CD14-positive monocyte (primary cell): Measurements from ENCODE around the gene KMT2E. TPM values are rescaled to one million over a fixed set of nuclear protein-coding genes. Genes with fewer than 3 reads are reported as not detected.
A peak's percentile ranks its signal among the peaks of the same experiment; 100 is the strongest.
"Not testable (repeated sequence)": the region's sequence is repeated elsewhere in the genome, so short reads cannot be mapped to it uniquely, and the experiment has no call there.

Source experiments
- DNase-seq, 3 donors: peaks; one replicate each; pipeline ENCODE4 v3.0.0-alpha.2; 2011 to 2022
- H2AFZ ChIP-seq: 2 replicates; pipeline ENCODE4 v1.6.0; 2012; ENCODE audit warnings: mild to moderate bottlenecking, low read depth, low read length, inconsistent platforms; ENCODE audit not compliant: insufficient read depth, poor library complexity, severe bottlenecking
- H3K27ac ChIP-seq, 2 donors: 1 replicate in 1 of 2; 2 replicates in 1 of 2; pipeline ENCODE4 v1.5.1; 2012 to 2013; ENCODE audit warnings: low read length in 2 of 2, control low read depth in 1 of 2, inconsistent platforms in 1 of 2, low read depth in 1 of 2, mild to moderate bottlenecking in 1 of 2
- H3K27me3 ChIP-seq, 2 donors: one replicate each; pipeline versions ENCODE4 v1.6.0 to v1.6.1; 2011 to 2013; ENCODE audit warnings: low read length in 2 of 2; ENCODE audit not compliant: control insufficient read depth in 2 of 2, insufficient read depth in 2 of 2
- H3K36me3 ChIP-seq, 2 donors: replicated peaks in 1 of 2; 1 replicate in 1 of 2; 2 replicates in 1 of 2; pipeline versions ENCODE4 v1.5.1 to v1.6.1; 2012 to 2013; ENCODE audit warnings: low read length in 2 of 2, control low read depth in 1 of 2, inconsistent platforms in 1 of 2, mild to moderate bottlenecking in 1 of 2; ENCODE audit not compliant: insufficient read depth in 2 of 2, control insufficient read depth in 1 of 2
- H3K4me1 ChIP-seq, 2 donors: 1 replicate in 1 of 2; 2 replicates in 1 of 2; pipeline versions ENCODE4 v1.5.1 to v1.6.1; 2012 to 2013; ENCODE audit warnings: low read length in 2 of 2, control low read depth in 1 of 2, inconsistent platforms in 1 of 2, mild to moderate bottlenecking in 1 of 2, moderate library complexity in 1 of 2; ENCODE audit not compliant: insufficient read depth in 2 of 2, control insufficient read depth in 1 of 2
- H3K4me2 ChIP-seq: replicated peaks from 2 replicates; pipeline ENCODE3; 2012; ENCODE audit warnings: low read length, moderate library complexity, mild to moderate bottlenecking; ENCODE audit not compliant: poor library complexity, severe bottlenecking; ENCODE audit errors: extremely low read depth
- H3K4me3 ChIP-seq, 3 experiments: fragments of 200-600 bp in 1 of 3; sonication (generic) in 1 of 3; replicated peaks in 1 of 3; 1 replicate in 2 of 3; 2 replicates in 1 of 3; pipeline ENCODE4 v1.5.1; 2011 to 2013; ENCODE audit warnings: low read length in 3 of 3, mild to moderate bottlenecking in 3 of 3, control low read depth in 2 of 3, low read depth in 2 of 3, inconsistent platforms in 1 of 3, moderate library complexity in 1 of 3
- H3K79me2 ChIP-seq: 2 replicates; pipeline ENCODE4 v1.6.0; 2012; ENCODE audit warnings: mild to moderate bottlenecking, control low read depth, inconsistent platforms, low read length, moderate library complexity; ENCODE audit not compliant: insufficient read depth
- H3K9ac ChIP-seq: 2 replicates; pipeline ENCODE4 v1.6.0; 2017; ENCODE audit warnings: low read length, mild to moderate bottlenecking; ENCODE audit not compliant: insufficient read depth, poor library complexity, severe bottlenecking
- H3K9me3 ChIP-seq, 2 donors: replicated peaks in 1 of 2; 1 replicate in 1 of 2; 2 replicates in 1 of 2; pipeline versions ENCODE4 v1.5.1 to v1.6.1; 2012 to 2013; ENCODE audit warnings: low read length in 2 of 2, control low read depth in 1 of 2; ENCODE audit not compliant: control insufficient read depth in 1 of 2, insufficient read depth in 1 of 2
- H4K20me1 ChIP-seq: 2 replicates; pipeline ENCODE4 v1.6.0; 2012; ENCODE audit warnings: mild to moderate bottlenecking, low read length, control low read depth, moderate library complexity; ENCODE audit not compliant: insufficient read depth
- H3K27ac Mint-ChIP-seq, 7 donors: one replicate each; pipeline ENCODE4 v1.8.0; 2020; ENCODE audit warnings: mild to moderate bottlenecking in 7 of 7, mixed read lengths in 7 of 7, moderate library complexity in 6 of 7, inconsistent platforms in 2 of 7
- H3K27me3 Mint-ChIP-seq, 3 donors: one replicate each; pipeline ENCODE4 v1.8.0; 2021 to 2022; ENCODE audit warnings: low read depth in 3 of 3, mild to moderate bottlenecking in 3 of 3, mixed read lengths in 3 of 3, moderate library complexity in 3 of 3, inconsistent platforms in 1 of 3
- H3K36me3 Mint-ChIP-seq, 2 donors: one replicate each; pipeline ENCODE4 v1.8.0; 2020; ENCODE audit warnings: mixed read lengths in 2 of 2, inconsistent platforms in 1 of 2, mild to moderate bottlenecking in 1 of 2
- H3K4me1 Mint-ChIP-seq: one replicate; pipeline ENCODE4 v1.8.0; 2020; ENCODE audit warnings: mild to moderate bottlenecking, mixed read lengths
- H3K4me3 Mint-ChIP-seq, 2 donors: one replicate each; pipeline ENCODE4 v1.8.0; 2020; ENCODE audit warnings: mild to moderate bottlenecking in 2 of 2, mixed read lengths in 2 of 2, moderate library complexity in 1 of 2
- H3K9me3 Mint-ChIP-seq, 7 donors: one replicate each; pipeline ENCODE4 v1.8.0; 2020 to 2022; ENCODE audit warnings: mixed read lengths in 7 of 7, mild to moderate bottlenecking in 6 of 7, moderate library complexity in 6 of 7, inconsistent platforms in 2 of 7
- WGBS: methylation state at CpG from one replicate; pipeline ENCODE4 v1.1.5; 2013; ENCODE audit warnings: missing lambda C conversion rate; ENCODE audit not compliant: insufficient coverage; 5-methylcytosine and 5-hydroxymethylcytosine counted together
- intact Hi-C, 2 donors: fragments of 100-400 bp; cut with micrococcal nuclease; formaldehyde crosslinking; loops; one replicate each; pipeline versions ENCODE4 v1.15.0 to v1.15.1; 2023
- polyA plus RNA-seq, 3 donors: library from polyadenylated mRNA; depleted of rRNA in 1 of 3; unstranded in 2 of 3; stranded (reverse) in 1 of 3; fragments of 300-500 nt in 2 of 3; fragments of >200 nt in 1 of 3; fragmentation: Illumina TruSeq in 2 of 3; gene quantifications; 1 replicate in 2 of 3; 2 replicates in 1 of 3; pipeline ENCODE4 v1.2.3, GENCODE V29; 2012 to 2021
- TF ChIP-seq, protein P1 (sequence below): fragments of 200-600 bp; IDR thresholded peaks from one replicate; pipeline ENCODE4 v1.8.0; 2022; ENCODE audit warnings: antibody characterized with exemption, mild to moderate bottlenecking

The KMT2E gene
- polyA plus RNA-seq, 3 donors, result 21.5 to 58.0 (median 33.1) TPM

- Histone ChIP-seq H3K4me2 (no peak overlapping the region), H3K79me2 (peaks cover 100% of the 10 kb centered on the region), H3K9me3 (no peaks in the 10 kb centered on the region), H2AFZ (no peak overlapping the region), H3K9ac (no peak overlapping the region), H3K27ac (peak overlapping the region in 1 of 2 donors; percentile 32), H3K36me3 (peaks cover 52 to 89% of the 10 kb centered on the region in 2 donors), H3K27me3 (no peaks in the 10 kb centered on the region), H3K4me1 (no peaks in the 10 kb centered on the region), H3K4me3 (no peak overlapping the region), H4K20me1 (peaks cover 98% of the 10 kb centered on the region)
- TF ChIP-seq, protein P1, sequence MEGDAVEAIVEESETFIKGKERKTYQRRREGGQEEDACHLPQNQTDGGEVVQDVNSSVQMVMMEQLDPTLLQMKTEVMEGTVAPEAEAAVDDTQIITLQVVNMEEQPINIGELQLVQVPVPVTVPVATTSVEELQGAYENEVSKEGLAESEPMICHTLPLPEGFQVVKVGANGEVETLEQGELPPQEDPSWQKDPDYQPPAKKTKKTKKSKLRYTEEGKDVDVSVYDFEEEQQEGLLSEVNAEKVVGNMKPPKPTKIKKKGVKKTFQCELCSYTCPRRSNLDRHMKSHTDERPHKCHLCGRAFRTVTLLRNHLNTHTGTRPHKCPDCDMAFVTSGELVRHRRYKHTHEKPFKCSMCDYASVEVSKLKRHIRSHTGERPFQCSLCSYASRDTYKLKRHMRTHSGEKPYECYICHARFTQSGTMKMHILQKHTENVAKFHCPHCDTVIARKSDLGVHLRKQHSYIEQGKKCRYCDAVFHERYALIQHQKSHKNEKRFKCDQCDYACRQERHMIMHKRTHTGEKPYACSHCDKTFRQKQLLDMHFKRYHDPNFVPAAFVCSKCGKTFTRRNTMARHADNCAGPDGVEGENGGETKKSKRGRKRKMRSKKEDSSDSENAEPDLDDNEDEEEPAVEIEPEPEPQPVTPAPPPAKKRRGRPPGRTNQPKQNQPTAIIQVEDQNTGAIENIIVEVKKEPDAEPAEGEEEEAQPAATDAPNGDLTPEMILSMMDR, result no peak
- H3K36me3 Mint-ChIP-seq, result peaks cover 60 to 78% of the 10 kb centered on the region in 2 donors
- no CpG with 5 or more reads among the region's 1 CpG for WGBS
- peak overlapping the region in 4 of 7 donors; percentile 26 to 77 (median 67) for H3K27ac Mint-ChIP-seq
- peaks cover 8% of the 10 kb centered on the region for H3K4me1 Mint-ChIP-seq
- H3K9me3 Mint-ChIP-seq, result no peaks in the 10 kb centered on the region
- H3K4me3 Mint-ChIP-seq, result no peak overlapping the region
- DNase-seq, result no peak
- intact Hi-C loops, result no loop called here
- peaks cover 0 to 1% (median 0%) of the 10 kb centered on the region in 3 donors for H3K27me3 Mint-ChIP-seq
Observed at GRCh38 chr7:105050493-105050892, 36.5 kb downstream of the KMT2E start.

GRCh38 chr7:105050899-105051298 is 36.9 kb downstream of the KMT2E start:
- H3K4me1 Mint-ChIP-seq, H3K4me2 ChIP-seq, intact Hi-C loops, H3K4me3 ChIP-seq, H3K9me3 ChIP-seq, H3K4me3 Mint-ChIP-seq, H3K9me3 Mint-ChIP-seq, H3K27me3 ChIP-seq, DNase-seq, H3K4me1 ChIP-seq, H3K9ac ChIP-seq, H3K27me3 Mint-ChIP-seq, H2AFZ ChIP-seq: not testable (repeated sequence)
- Mint-ChIP-seq H3K36me3 (peaks cover 59 to 74% of the 10 kb centered on the region in 2 donors), H3K27ac (peak overlapping the region in 4 of 7 donors; percentile 20 to 60 (median 47))
- Histone ChIP-seq H4K20me1 (peaks cover 98% of the 10 kb centered on the region), H3K79me2 (peaks cover 100% of the 10 kb centered on the region), H3K36me3 (peaks cover 48 to 89% of the 10 kb centered on the region in 2 donors), H3K27ac (peak overlapping the region in 1 of 2 donors; percentile 32)
- 97% methylated on average over 7 of the region's 7 CpGs for WGBS
